ENCODE results near the gene SLC45A3.

The SLC45A3 gene

GRCh38 chr1:205652984-205653383, 27.3 kb downstream of the SLC45A3 start:
- no peak overlapping the region for H3K4me3 ChIP-seq (ENCODE audit: low read depth, low read length, poor library complexity, severe bottlenecking)
- H2AFZ ChIP-seq (ENCODE audit: low read length), result no peak overlapping the region
- no peaks in the 10 kb centered on the region for H3K9me2 ChIP-seq (ENCODE audit: low read depth, low read length)
- H3K36me3 ChIP-seq (ENCODE audit: insufficient read depth, low read length), result no peaks in the 10 kb centered on the region
- no peaks in the 10 kb centered on the region for H3K4me1 ChIP-seq (ENCODE audit: insufficient read depth, low read length, severe bottlenecking)
- no peaks in the 10 kb centered on the region for H3K9me3 ChIP-seq (ENCODE audit: low read length)
- no peaks in the 10 kb centered on the region for H3K27me3 ChIP-seq (ENCODE audit: insufficient read depth, low read length)
- H3K27ac ChIP-seq (ENCODE audit: low read depth, low read length, poor library complexity, severe bottlenecking), result no peak overlapping the region
- no peaks in the 10 kb centered on the region for H4K20me1 ChIP-seq (ENCODE audit: insufficient read depth, low read length)
- H3K79me2 ChIP-seq (ENCODE audit: insufficient read depth, low read length), result no peaks in the 10 kb centered on the region
- H3F3A ChIP-seq (ENCODE audit: insufficient read depth, low read length), result no peaks in the 10 kb centered on the region
- H3K9ac ChIP-seq (ENCODE audit: low read length), result no peak overlapping the region
- TF ChIP-seq CTCF (IDR thresholded peaks at IDR 0.05; ENCODE audit: low read length), result no peak
- no peak for TF ChIP-seq EZH2 (IDR thresholded peaks at IDR 0.05; ENCODE audit: borderline replicate concordance, low read length)
- H3K4me2 ChIP-seq (ENCODE audit: low read length), result no peak overlapping the region

DNA sequence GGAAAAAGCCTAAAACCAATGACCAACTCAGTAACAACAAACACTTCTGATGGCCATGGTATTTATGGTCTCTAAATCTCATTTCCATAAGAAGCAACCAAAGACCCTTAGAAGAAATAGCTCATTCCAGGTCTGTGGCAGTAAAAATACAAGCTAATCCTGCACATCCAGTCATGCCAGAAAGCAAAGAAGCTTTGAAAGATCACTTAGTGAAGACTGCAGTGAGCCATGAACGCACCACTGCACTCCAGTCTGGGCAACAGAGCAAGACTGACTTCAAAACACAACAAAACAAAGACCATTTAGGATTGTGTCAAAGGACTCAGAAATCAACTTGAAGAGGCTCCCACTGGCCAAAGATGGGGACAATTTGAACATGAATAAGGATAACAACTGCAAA, 30.1 kb downstream of the SLC45A3 start:
- no peak overlapping the region for H3K9ac ChIP-seq (ENCODE audit: low read length)
- no peak for TF ChIP-seq EZH2 (IDR thresholded peaks at IDR 0.05; ENCODE audit: borderline replicate concordance, low read length)
- TF ChIP-seq CTCF (IDR thresholded peaks at IDR 0.05; ENCODE audit: low read length), result no peak
- H3K27me3 ChIP-seq (ENCODE audit: insufficient read depth, low read length), result no peaks in the 10 kb centered on the region
- no peak overlapping the region for H2AFZ ChIP-seq (ENCODE audit: low read length)
- no peaks in the 10 kb centered on the region for H3K9me3 ChIP-seq (ENCODE audit: low read length)
- H3K9me2 ChIP-seq (ENCODE audit: low read depth, low read length), result no peaks in the 10 kb centered on the region
- no peak overlapping the region for H3K4me2 ChIP-seq (ENCODE audit: low read length)
- H3K27ac ChIP-seq (ENCODE audit: low read depth, low read length, poor library complexity, severe bottlenecking), result no peak overlapping the region
- no peak overlapping the region for H3K4me3 ChIP-seq (ENCODE audit: low read depth, low read length, poor library complexity, severe bottlenecking)
- H4K20me1 ChIP-seq (ENCODE audit: insufficient read depth, low read length), result no peaks in the 10 kb centered on the region
- no peaks in the 10 kb centered on the region for H3K36me3 ChIP-seq (ENCODE audit: insufficient read depth, low read length)
- H3F3A ChIP-seq (ENCODE audit: insufficient read depth, low read length), result no peaks in the 10 kb centered on the region
- no peaks in the 10 kb centered on the region for H3K79me2 ChIP-seq (ENCODE audit: insufficient read depth, low read length)
- no peaks in the 10 kb centered on the region for H3K4me1 ChIP-seq (ENCODE audit: insufficient read depth, low read length, severe bottlenecking)

DNA sequence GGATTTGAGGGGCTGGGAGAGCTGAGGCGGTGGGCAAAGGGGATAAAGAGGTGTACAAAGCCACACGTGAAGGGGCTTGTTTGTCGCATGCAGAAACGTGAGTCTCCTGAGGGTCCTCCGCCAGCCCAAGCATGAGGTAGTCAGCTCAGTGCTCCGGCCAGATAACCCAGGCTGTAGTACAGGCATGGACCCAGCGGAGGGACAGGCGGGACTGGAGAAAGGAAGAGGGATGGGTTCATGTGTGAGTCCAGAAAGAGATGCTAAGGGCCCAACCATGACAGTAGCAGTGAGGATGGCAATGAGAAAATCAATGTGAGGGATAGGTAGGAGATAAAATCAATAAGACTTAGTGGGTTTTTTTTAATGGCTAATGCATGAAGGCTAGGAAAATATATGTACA, 34.8 kb downstream of the SLC45A3 start:
- no peaks in the 10 kb centered on the region for H3F3A ChIP-seq (ENCODE audit: insufficient read depth, low read length)
- no peak overlapping the region for H3K9ac ChIP-seq (ENCODE audit: low read length)
- no peak overlapping the region for H3K4me3 ChIP-seq (ENCODE audit: low read depth, low read length, poor library complexity, severe bottlenecking)
- H4K20me1 ChIP-seq (ENCODE audit: insufficient read depth, low read length), result no peaks in the 10 kb centered on the region
- TF ChIP-seq CTCF (IDR thresholded peaks at IDR 0.05; ENCODE audit: low read length) (no peak), EZH2 (IDR thresholded peaks at IDR 0.05; ENCODE audit: borderline replicate concordance, low read length) (no peak)
- H2AFZ ChIP-seq (ENCODE audit: low read length), result no peak overlapping the region
- no peaks in the 10 kb centered on the region for H3K9me3 ChIP-seq (ENCODE audit: low read length)
- H3K4me2 ChIP-seq (ENCODE audit: low read length), result no peak overlapping the region
- H3K36me3 ChIP-seq (ENCODE audit: insufficient read depth, low read length), result no peaks in the 10 kb centered on the region
- no peaks in the 10 kb centered on the region for H3K4me1 ChIP-seq (ENCODE audit: insufficient read depth, low read length, severe bottlenecking)
- H3K27ac ChIP-seq (ENCODE audit: low read depth, low read length, poor library complexity, severe bottlenecking), result no peak overlapping the region
- no peaks in the 10 kb centered on the region for H3K27me3 ChIP-seq (ENCODE audit: insufficient read depth, low read length)
- H3K9me2 ChIP-seq (ENCODE audit: low read depth, low read length), result no peaks in the 10 kb centered on the region
- no peaks in the 10 kb centered on the region for H3K79me2 ChIP-seq (ENCODE audit: insufficient read depth, low read length)

Data from OCI-LY1 (cell line).